Stimulated activated CD8-positive, alpha-beta memory T cell treated with anti-CD3 and anti-CD28 coated beads, Interleukin-12 subunit alpha, Interleukin-12 subunit beta, amount 100 ng/mL, for 1 hour (primary cell): ENCODE measurements around the gene KCNIP4.

Experiments
- DNase-seq: peaks from one replicate; pipeline ENCODE4 v3.0.0-alpha.2; 2020; ENCODE audit warnings: low read depth

Gene KCNIP4

DNA sequence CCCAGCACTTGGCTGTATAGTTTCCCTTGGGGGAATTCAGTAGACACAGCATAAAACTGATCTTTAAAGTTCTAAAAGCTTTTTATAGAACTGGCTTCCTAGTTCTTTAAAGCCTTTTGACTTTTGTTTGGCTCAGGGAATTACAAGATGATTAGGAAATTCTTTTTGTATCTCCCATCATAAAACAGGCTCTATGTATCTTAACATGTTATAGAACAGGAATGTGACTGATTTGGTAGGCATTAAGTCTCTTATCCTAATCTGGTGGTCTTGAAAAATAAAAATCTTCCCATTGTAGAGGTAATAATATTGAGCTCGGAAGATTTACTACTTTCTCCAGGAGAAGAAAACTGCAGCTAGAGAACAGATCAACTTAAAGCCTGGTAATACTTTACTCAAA, 262.7 kb downstream of the KCNIP4 start:
- no peak for DNase-seq

DNA sequence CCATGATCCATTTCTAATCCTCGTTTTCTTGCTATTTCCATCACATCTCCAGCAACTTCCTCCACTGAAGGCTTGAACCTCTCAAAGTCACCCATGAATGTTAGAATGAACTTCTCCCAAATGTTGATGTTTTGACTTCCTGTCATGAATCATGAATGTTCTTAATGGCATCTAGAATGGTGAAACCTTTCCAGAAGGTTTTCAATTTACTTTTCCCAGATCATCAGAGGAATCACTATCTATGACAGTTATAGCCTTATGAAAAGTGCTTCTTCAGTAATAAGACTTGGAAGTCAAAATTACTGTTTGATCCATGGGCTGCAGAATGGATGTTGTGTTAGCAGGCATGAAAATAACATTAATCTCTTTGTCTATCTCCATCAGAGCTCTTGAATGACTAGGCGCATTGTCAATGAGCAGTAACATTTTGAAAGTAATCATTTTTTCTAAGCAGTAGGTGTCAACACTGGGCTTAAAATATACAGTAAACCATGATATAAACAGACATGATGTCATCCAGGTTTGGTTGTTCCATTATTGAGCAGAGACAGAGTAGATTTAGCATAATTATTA, 268.2 kb downstream of the KCNIP4 start:
- no peak for DNase-seq

- DNase-seq, result no peak
Measured at GRCh38 chr4:21678711-21679110, 269.9 kb downstream of the KCNIP4 start.

- DNase-seq, result no peak
Measured at GRCh38 chr4:21677173-21677572, 271.4 kb downstream of the KCNIP4 start.

DNA sequence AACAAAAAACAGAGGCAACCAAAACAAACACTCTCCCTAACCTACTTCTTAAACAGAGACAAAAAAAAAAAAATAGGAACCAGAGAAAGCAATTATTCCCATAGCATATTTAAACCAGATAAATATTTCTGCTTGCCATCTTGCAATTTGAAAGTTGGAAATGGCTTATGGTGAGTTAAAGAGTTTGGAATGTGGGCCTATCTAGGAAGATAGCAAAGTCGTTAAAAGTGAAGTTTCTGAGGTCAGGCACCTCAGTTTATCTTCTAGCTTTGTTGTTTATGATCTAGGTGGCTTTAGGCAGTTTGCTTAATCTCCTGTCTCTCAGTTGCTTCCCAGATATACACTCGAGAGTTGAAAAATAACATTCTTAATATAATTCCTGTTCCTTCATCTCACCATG, 284.2 kb downstream of the KCNIP4 start:
- DNase-seq, result no peak

DNA sequence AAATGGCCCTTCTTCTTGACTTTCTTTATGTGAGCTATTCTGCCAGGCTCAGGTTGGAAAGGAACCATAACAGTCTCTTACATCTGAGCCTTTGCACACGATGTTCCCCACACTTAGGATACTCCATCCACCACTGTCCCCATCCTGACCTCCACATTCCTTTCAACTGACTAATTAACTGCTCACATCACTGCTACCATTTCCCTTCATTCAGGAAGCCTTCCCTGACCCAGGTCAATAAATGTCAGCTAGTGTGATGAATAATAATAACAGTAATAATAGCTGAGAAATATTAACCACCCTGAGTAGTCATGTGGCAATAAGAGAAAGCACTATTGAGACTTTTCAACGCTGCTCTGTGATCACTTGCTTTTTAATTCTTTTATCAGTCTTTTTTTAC, 291.7 kb downstream of the KCNIP4 start:
- DNase-seq, result no peak

GRCh38 chr4:21655031-21655430, 293.5 kb downstream of the KCNIP4 start:
- DNase-seq, result no peak

DNA sequence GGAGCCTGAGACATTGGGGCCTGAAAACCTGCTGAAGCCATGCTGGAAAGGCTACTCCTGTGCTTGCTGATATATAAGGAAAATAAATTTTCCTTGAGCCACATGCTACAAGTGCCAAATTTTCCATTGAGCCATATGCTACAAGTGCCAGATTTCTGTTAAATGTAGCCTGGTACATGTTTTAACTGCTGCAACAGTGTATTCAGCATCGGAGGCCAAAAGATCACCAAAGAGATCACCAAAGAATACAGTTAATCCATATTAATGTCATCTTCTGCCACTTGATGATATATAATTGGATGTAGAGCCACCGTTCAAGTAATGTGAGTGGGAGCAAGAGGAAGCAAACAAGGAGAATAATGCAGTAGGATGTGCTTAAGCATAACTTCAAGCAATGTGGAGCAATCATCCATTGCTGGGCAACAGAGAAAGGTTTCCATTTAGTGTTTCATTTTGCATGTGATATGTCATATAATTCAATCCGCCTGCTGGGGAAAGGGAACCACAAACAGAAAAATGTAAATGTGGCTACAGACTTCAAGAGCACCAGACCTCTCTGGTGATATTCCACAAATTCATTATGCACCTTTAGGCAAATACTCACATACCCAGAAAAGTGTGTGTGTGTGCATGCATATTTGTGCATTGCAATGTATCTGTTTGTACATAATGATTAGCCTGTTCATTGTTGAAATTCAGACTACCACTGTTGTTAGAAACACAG, 295.9 kb downstream of the KCNIP4 start:
- DNase-seq, result no peak

DNA sequence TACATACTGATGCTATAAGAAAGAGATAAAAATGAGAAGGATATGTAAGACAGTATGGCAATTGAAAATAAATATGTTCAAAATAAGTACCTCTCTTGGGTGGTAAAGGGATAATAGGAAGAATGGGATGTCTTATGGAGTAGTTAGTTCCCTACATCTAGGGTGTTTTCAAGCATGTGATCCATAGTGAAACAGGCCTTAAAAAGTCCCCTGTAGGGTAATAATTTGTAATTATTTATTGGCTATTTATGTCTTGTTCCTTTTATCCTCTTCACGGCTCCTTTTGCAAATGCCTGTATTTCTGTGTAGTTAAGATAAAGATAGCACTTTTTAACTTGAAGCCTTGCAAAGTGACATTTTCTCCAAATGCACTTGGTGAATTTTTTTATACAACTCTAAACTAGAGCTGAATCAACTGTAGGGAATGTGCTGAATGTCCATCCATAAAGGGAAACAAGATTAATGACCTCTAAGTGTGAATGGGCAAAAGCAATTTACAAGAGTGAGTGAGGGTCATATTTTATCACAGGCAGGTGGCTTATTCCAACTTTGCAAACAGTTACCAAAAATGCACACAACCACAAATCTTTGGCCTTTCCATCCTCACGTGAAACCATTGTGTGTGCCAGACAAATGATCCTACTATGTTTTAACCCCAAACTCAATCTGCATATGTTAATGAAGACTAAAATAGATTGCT, 299.0 kb downstream of the KCNIP4 start:
- DNase-seq, result no peak

DNA sequence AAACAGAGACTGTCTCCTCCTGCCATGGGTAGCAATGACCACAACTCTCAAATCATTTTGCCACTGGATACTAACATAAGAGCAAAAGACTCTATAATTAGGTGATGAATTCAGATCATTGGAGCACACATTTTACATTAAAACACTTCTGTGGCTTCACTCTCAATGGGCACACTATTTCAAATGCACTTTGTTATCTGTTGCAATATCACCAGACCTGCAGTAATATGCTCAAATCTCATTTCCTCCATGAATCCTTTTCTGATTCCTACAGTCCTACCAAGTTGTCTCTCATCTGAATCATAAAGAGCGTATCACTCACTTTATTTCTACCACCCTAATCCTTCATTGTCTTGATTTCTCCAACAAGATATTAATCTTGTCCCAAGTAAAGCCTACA, 302.8 kb downstream of the KCNIP4 start:
- DNase-seq, result no peak

DNA sequence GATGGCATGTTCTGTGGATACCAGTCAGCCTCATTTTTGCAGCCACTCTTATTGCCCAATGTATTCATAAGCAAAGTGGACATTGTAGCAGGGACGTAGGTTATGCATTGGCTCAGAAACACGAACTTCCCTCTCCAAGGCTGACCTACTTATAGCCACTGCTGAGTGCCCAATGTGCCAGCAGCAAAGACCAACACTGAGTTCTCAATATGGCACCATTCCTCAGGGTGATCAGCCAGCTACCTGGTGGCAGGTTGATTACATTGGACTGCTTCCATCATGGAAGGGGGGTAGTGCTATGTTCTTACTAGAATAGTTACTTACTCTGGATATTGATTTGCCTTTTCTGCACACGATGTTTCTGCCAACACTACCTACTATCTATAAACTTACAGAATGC, 306.9 kb downstream of the KCNIP4 start:
- DNase-seq, result no peak

GRCh38 chr4:21638171-21638725, 310.3 kb downstream of the KCNIP4 start:
- no peak for DNase-seq

GRCh38 chr4:21628916-21629610, 319.5 kb downstream of the KCNIP4 start:
- no peak for DNase-seq

- no peak for DNase-seq
Measured at GRCh38 chr4:21628116-21628670, 320.4 kb downstream of the KCNIP4 start.

- no peak for DNase-seq
Measured at GRCh38 chr4:21625447-21625846, 323.1 kb downstream of the KCNIP4 start.

DNA sequence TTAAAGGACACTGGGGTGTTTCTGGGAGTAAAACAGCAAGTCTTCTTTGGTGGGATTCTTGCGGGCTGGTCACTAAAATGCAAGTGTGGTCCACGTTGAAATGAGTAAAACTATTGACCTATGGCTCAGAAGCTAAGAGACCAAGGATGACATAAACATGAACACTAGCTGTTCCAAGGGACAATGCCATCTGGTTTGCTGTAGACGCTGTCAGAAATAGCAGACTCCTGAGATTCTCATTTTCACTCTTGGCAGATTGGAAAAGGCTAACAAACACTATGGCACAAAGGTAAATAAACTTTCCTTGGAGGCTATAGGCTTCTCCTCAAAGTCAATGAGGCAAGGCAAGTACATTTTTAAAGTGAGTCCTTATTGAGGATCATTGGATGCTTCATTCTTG, 343.6 kb downstream of the KCNIP4 start:
- no peak for DNase-seq

DNA sequence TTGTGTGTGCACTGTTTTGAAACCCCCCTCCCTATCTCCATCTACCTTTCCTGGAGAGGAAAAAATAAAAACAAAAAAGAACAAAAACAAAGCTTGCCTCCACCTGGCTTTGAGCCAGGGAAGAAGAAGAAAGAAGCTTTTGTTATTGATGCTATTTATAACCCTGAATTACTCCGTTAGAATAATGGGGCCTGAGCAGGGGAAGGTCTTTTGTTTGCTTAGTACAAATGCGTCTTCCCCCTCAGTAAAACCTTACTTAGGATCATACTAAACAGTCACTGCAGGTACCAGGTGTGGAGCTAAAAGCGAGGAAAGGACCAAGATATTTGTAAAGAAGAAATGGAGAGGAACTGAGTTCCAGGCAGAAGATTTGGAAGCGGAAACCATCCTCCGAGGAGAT, 352.1 kb downstream of the KCNIP4 start:
- no peak for DNase-seq

DNA sequence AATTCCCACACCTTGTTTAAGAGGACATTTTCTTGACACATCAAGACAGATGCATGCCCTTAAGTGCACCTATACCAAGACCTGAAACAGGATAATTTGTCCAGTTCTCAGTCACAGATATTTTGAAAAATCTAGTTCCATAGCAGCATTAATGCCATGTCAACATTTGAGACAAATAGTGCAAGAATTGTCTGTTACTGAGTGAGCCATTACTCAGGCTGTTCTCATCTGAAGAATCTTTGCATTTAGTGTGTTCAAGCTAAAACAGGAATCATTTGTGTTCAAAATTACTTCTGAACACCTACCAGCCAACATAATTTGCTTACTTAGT, 354.9 kb downstream of the KCNIP4 start:
- no peak for DNase-seq

DNA sequence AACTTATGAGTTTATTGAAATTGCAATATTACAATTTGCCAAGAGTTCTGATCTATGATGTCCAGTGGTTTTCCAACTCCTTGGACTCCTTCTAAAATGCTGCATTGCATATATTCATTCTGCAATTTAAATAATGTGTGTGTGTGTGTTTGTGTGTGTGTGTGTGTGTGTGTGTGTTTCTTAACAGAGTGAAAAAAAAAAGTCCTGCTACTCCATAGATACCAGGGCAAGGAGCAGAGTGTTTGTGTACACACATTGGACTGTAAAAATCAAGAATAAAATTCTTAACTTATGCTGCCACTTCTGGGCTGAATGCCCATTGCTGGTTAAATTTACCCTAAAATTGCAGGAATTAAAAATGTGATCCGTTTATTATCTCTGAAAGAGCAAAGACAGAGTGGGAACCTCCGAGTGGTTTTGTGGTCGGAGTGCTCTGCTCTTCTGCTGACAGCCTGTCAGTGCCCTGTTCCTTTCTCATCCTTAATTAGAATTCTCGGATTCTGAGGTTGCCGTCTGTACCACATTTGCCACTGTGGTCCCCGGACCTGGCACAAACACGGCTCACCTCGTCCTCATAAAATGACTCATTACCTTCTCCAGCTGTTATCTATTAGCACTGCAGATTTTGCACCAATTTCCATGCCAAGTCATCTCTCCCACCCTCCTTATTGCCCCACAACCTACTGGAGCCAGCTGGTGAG, 355.5 kb downstream of the KCNIP4 start:
- DNase-seq, result no peak

GRCh38 chr4:21577056-21577455, 371.5 kb downstream of the KCNIP4 start:
- no peak for DNase-seq

- DNase-seq, result no peak
Measured at GRCh38 chr4:21571100-21571499, 377.5 kb downstream of the KCNIP4 start.

DNA sequence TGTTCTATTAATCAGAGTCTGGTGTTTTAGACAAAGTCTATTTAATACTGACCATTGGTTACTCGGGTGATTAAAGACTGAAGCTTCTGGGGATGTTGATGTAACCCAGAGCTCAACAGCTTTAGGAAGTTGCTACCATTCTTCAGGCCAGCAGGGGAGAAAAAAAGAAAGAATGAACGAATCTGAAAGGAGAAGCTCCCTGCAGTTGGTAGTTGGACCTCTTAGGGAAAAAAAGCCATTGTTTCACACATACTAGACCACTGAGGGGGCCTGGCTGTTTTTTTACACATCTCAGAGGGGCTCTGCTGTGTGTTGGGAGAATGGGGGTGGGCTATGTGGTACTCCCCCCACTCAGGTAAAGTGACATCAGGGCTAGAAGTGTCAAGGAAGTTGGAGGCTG, 378.9 kb downstream of the KCNIP4 start:
- no peak for DNase-seq
